A549 treated with AZD9567 at 1 μM for 4 hours (cell line): Measurements from ENCODE around the gene RET. TPM values are rescaled to one million over a fixed set of nuclear protein-coding genes. Genes with fewer than 3 reads are reported as not detected.

Source experiments
- total RNA-seq: library from RNA; stranded (reverse); fragments of 200-300 nt; extraction: Qiagen RNA extraction; gene quantifications from 5 replicates; pipeline ENCODE4 v1.2.3, GENCODE V29; 2022; ENCODE audit not compliant: insufficient read depth

RET gene
- total RNA-seq = 0.55 to 0.91 TPM (median 0.76 TPM) in 4 of 5 replicates, not detected in the other

DNA sequence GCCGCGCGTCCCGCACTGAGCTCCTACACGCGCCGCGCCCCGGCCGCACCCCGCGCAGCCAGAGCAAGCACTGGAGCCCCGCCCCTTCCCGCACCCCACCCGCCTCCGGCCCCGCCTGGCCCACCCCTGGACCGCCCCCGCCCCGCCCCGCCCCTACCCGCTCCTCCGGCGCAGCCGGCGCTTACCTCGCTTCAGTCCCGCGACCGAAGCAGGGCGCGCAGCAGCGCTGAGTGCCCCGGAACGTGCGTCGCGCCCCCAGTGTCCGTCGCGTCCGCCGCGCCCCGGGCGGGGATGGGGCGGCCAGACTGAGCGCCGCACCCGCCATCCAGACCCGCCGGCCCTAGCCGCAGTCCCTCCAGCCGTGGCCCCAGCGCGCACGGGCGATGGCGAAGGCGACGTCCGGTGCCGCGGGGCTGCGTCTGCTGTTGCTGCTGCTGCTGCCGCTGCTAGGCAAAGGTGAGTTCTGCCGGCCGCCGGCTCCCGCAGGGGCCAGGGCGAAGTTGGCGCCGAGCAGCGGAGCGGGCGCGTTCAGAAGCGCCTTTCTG is at the start of gene RET:
RET (plus strand) TSS at position 194 of the 545 bp plus-strand sequence; CDS start at position 384, 190 bp downstream.

DNA sequence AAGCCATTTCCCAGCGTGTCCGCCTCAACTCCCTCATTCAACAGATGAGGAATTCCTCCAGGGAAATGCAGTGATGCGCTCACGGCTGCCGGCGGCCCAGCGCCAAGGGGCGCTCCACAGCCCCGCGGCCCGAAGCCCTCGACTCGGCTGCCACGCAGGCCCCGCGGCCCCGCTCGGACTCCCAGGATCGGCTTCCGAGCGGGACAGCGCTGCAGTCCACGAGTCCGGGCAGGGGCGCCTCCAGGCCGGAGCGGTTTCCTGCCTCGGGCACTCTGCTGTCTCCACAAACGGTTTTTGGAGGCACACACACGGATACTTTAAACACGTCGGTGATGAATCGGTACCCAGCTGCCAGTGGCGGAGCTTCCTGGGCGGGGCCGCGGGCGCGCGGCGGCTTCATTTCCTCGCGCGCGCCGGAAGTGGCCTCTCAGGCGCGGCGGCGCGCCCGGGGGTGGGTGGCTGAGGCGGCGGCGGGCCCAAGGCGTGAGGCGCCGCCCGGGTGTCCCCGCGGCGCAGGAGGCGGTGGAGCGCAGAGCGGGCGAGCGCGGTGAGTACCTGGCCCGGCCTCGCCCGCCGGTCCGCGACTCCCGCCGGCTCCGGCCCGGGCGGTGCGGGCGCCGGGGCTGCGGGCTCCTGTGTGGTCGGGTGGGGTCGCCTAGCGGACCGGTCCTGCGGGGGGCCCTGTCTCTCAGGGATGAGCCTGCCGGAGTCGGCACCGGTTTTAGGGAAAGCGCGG is 61.3 kb downstream of the RET start, which contains the start of gene CSGALNACT2:
CSGALNACT2 (plus strand) TSS at position 425 of the 736 bp plus-strand sequence. CDS start 16,705 bp downstream, outside the sequence.

Other genes starting within 250 kb of the RET start
- gene CSGALNACT2, start 61.4 kb downstream of the RET start, total RNA-seq = 10.1 to 15.2 TPM (median 14.2 TPM) in 5 replicates
- 4.6 to 7.9 TPM (median 4.8 TPM) in 5 replicates for gene RASGEF1A, start 190.0 kb downstream of the RET start, total RNA-seq